CD8-positive, alpha-beta memory T cell (primary cell): ENCODE results near the gene GPR137. TPM values are rescaled to one million over a fixed set of nuclear protein-coding genes. Genes with fewer than 3 reads are reported as not detected.

Source experiments
- CTCF ChIA-PET: fragments of 350-600 bp; sonication (Branson Sonifier 250); formaldehyde crosslinking; loops from one replicate; lab custom pipeline; 2021; ENCODE audit warnings: antibody characterized with exemption; lab: Charles Lee
- POLR2A ChIA-PET: fragments of 350-600 bp; sonication (Branson Sonifier 250); formaldehyde crosslinking; loops from one replicate; lab custom pipeline; 2021; ENCODE audit warnings: antibody characterized with exemption; lab: Charles Lee
- DNase-seq, 5 donors: peaks; one replicate each; pipeline versions ENCODE4 v3.0.0 to v3.0.0-alpha.2; 2020 to 2022; ENCODE audit warnings: mixed read lengths in 1 of 5
- H3K27ac ChIP-seq: one replicate; pipeline ENCODE4 v1.7.0; 2013; ENCODE audit warnings: low read depth, mild to moderate bottlenecking, low read length, moderate library complexity
- H3K27me3 ChIP-seq: 2 replicates; pipeline ENCODE4 v1.7.0; 2013; ENCODE audit warnings: low read length, mild to moderate bottlenecking; ENCODE audit not compliant: insufficient read depth, poor library complexity, severe bottlenecking
- H3K36me3 ChIP-seq: 2 replicates; pipeline ENCODE4 v1.7.0; 2013; ENCODE audit warnings: mild to moderate bottlenecking, low read length, moderate library complexity; ENCODE audit not compliant: insufficient read depth
- H3K4me1 ChIP-seq: 2 replicates; pipeline ENCODE4 v1.7.0; 2013; ENCODE audit warnings: mild to moderate bottlenecking, low read length, moderate library complexity; ENCODE audit not compliant: insufficient read depth
- H3K4me3 ChIP-seq: 2 replicates; pipeline ENCODE4 v1.7.0; 2013; ENCODE audit warnings: mild to moderate bottlenecking, low read length
- H3K9me3 ChIP-seq: 2 replicates; pipeline ENCODE4 v1.7.0; 2013; ENCODE audit warnings: mild to moderate bottlenecking, low read length
- H3K27ac Mint-ChIP-seq, 8 donors: one replicate each; pipeline ENCODE4 v1.8.0; 2020 to 2021; ENCODE audit warnings: mixed read lengths in 8 of 8, mild to moderate bottlenecking in 6 of 8, inconsistent platforms in 3 of 8, moderate library complexity in 3 of 8
- H3K27me3 Mint-ChIP-seq, 2 donors: one replicate each; pipeline ENCODE4 v1.8.0; 2020 to 2021; ENCODE audit warnings: mixed read lengths in 2 of 2, mild to moderate bottlenecking in 1 of 2, moderate library complexity in 1 of 2
- H3K36me3 Mint-ChIP-seq, 3 donors: one replicate each; pipeline ENCODE4 v1.8.0; 2020 to 2021; ENCODE audit warnings: mixed read lengths in 3 of 3, inconsistent platforms in 1 of 3, mild to moderate bottlenecking in 1 of 3
- H3K4me1 Mint-ChIP-seq, 3 donors: one replicate each; pipeline ENCODE4 v1.8.0; 2020 to 2021; ENCODE audit warnings: mixed read lengths in 3 of 3, inconsistent platforms in 1 of 3, mild to moderate bottlenecking in 1 of 3
- H3K4me3 Mint-ChIP-seq, 7 donors: one replicate each; pipeline ENCODE4 v1.8.0; 2020 to 2021; ENCODE audit warnings: mixed read lengths in 7 of 7, mild to moderate bottlenecking in 6 of 7, moderate library complexity in 4 of 7, inconsistent platforms in 2 of 7
- H3K9me3 Mint-ChIP-seq, 5 donors: one replicate each; pipeline ENCODE4 v1.8.0; 2020 to 2022; ENCODE audit warnings: mixed read lengths in 5 of 5, mild to moderate bottlenecking in 3 of 5, moderate library complexity in 2 of 5, inconsistent platforms in 1 of 5
- polyA plus RNA-seq: library from polyadenylated mRNA; unstranded; fragments of 300-500 nt; fragmentation: Illumina TruSeq; gene quantifications from one replicate; pipeline ENCODE4 v1.2.3, GENCODE V29; 2021
- total RNA-seq, 2 experiments: library from RNA; stranded (reverse); gene quantifications; one replicate each; pipeline ENCODE4 v1.2.3, GENCODE V29; 2021

The GPR137 gene
- total and polyA plus RNA-seq, 3 experiments from 2014 or later = 9.1 to 65.0 (median 64.2) TPM

DNA sequence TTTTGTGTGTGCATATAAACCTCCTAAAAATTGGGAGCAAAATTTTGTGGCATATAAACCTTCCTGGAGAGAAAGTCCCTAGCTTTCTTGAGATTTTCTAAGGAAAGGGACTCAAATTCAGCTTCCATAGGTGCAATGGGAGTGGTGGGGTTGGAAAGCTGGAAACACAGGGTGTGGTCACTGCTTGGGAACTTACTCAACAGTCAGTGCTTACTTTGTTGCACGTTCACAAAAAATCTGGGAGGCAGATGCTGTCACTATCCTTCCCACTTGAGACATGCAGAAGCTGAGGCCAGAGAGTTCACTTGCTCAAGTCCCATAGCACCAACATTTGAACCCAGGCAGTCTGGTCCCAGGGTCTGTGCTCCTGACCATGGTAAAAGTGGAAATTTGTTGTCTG, 10.6 kb downstream of the GPR137 start:
- H3K36me3 ChIP-seq = no peaks in the 10 kb centered on the region
- ChIA-PET POLR2A (no interaction called here), CTCF (interaction anchor here (1.9 kb wide), 1 partner anchor 91 kb away, joined by 8 read pairs; no protein-coding TSS in a partner anchor)
- Mint-ChIP-seq H3K27me3 (peaks cover 67 to 79% of the 10 kb centered on the region in 2 donors), H3K4me3 (no peak overlapping the region), H3K27ac (no peak overlapping the region), H3K36me3 (no peaks in the 10 kb centered on the region), H3K9me3 (no peaks in the 10 kb centered on the region), H3K4me1 (peaks cover 15 to 31% (median 17%) of the 10 kb centered on the region in 3 donors)
- no peak for DNase-seq
- no peak overlapping the region for H3K4me3 ChIP-seq
- peaks cover 74% of the 10 kb centered on the region for H3K27me3 ChIP-seq
- no peak overlapping the region for H3K27ac ChIP-seq
- H3K4me1 ChIP-seq = peaks cover 15% of the 10 kb centered on the region
- no peaks in the 10 kb centered on the region for H3K9me3 ChIP-seq

DNA sequence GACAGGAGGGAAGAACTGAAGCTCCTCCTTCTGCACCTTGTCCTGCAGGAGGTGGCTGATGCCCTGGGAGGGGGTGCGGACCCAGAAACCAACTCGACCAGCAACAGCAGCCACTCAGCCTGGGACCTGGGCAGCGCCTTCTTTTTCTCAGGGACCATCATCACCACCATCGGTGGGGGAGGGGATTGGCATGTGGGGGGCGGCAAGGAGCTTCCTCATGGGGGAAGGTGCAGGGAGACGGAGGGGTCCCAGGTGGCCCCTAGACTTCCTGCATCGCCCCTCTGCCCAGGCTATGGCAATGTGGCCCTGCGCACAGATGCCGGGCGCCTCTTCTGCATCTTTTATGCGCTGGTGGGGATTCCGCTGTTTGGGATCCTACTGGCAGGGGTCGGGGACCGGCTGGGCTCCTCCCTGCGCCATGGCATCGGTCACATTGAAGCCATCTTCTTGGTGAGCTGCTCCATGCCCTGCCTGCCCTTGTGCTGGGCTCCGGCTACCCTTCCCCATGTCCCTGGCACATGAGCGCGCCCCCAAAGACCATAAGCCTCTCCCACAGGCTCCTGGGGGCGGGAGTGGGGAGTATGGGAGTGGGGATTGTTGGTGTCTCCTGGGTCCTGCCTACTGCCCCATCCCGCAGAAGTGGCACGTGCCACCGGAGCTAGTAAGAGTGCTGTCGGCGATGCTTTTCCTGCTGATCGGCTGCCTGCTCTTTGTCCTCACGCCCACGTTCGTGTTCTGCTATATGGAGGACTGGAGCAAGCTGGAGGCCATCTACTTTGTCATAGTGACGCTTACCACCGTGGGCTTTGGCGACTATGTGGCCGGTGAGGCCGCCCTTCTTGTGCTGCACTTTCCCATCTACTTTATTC, 11.4 kb downstream of the GPR137 start:
- H3K27me3 ChIP-seq = peaks cover 80% of the 10 kb centered on the region
- POLR2A ChIA-PET = no interaction called here
- Mint-ChIP-seq H3K27ac (peak overlapping the region in 3 of 8 donors; percentile 5 to 70 (median 31)), H3K9me3 (no peaks in the 10 kb centered on the region), H3K27me3 (peaks cover 71 to 82% of the 10 kb centered on the region in 2 donors), H3K4me1 (peaks cover 15 to 35% (median 17%) of the 10 kb centered on the region in 3 donors), H3K36me3 (no peaks in the 10 kb centered on the region), H3K4me3 (no peak overlapping the region)
- no peak overlapping the region for H3K27ac ChIP-seq
- H3K9me3 ChIP-seq = no peaks in the 10 kb centered on the region
- peaks cover 15% of the 10 kb centered on the region for H3K4me1 ChIP-seq
- DNase-seq = no peak
- H3K36me3 ChIP-seq = no peaks in the 10 kb centered on the region
- H3K4me3 ChIP-seq = no peak overlapping the region
- CTCF ChIA-PET = interaction anchor here (0.9 to 2.9 kb wide), 3 partner anchors 25 to 92 kb away, joined by 3 to 12 read pairs (median 7); no protein-coding TSS in a partner anchor

DNA sequence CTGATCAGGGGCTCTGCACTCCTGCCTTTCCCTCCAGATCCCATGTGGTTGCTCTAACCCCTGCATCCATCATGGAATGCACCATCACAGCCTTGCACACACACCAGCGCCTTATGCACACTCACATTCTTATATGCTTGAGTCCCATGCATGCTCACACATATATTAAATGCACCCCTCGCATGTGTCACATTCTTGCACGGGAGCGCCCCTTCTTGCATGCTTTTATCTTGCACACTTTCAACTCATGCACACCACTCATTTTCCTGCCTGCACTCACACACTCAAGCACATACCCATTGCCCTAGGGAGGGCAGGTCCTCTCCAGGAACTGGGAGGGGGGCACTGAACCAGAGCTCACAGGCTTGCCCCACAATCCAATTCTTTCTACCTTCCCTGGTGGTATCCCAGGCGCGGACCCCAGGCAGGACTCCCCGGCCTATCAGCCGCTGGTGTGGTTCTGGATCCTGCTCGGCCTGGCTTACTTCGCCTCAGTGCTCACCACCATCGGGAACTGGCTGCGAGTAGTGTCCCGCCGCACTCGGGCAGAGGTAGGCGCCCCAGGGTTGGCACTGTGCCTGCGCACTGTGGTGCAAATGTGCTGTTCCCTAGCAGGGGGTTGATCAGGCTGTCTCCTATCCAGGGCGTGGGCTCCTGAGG, 12.2 kb downstream of the GPR137 start:
- Mint-ChIP-seq H3K27me3 (peaks cover 71 to 79% of the 10 kb centered on the region in 2 donors), H3K27ac (peak overlapping the region in 3 of 8 donors; percentile 5 to 70 (median 31)), H3K4me3 (peak overlapping the region in 1 of 7 donors; percentile 1), H3K9me3 (no peaks in the 10 kb centered on the region), H3K4me1 (peaks cover 15 to 32% (median 17%) of the 10 kb centered on the region in 3 donors), H3K36me3 (no peaks in the 10 kb centered on the region)
- DNase-seq = no peak
- H3K36me3 ChIP-seq = no peaks in the 10 kb centered on the region
- no peak overlapping the region for H3K27ac ChIP-seq
- H3K4me1 ChIP-seq = peaks cover 15% of the 10 kb centered on the region
- H3K9me3 ChIP-seq = no peaks in the 10 kb centered on the region
- peaks cover 75% of the 10 kb centered on the region for H3K27me3 ChIP-seq
- H3K4me3 ChIP-seq = no peak overlapping the region
- ChIA-PET CTCF (interaction anchor here (0.9 to 2.9 kb wide), 4 partner anchors 26 to 93 kb away, joined by 3 to 12 read pairs (median 5); no protein-coding TSS in a partner anchor), POLR2A (no interaction called here)

DNA sequence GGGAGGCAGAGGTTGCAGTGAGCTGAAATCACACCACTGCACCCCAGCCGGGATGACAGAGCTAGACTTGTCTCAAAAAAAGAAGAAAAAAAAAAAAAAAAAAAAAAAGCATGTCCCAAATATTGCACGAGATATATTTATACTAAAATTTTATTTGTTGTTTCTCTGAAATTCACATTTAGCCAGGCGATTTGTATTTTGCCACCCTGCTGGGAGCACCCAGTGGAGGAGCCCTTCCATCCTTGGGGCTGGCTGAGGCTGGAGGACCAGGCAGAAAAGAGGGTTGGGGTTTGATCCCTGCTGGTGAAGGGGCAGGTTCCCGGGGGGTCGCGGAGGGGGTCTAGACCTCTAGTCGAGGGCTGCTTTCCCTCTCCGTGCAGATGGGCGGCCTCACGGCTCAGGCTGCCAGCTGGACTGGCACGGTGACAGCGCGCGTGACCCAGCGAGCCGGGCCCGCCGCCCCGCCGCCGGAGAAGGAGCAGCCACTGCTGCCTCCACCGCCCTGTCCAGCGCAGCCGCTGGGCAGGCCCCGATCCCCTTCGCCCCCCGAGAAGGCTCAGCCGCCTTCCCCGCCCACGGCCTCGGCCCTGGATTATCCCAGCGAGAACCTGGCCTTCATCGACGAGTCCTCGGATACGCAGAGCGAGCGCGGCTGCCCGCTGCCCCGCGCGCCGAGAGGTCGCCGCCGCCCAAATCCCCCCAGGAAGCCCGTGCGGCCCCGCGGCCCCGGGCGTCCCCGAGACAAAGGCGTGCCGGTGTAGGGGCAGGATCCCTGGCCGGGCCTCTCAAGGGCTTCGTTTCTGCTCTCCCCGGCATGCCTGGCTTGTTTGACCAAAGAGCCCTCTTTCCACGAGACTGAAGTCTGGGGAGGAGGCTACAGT, 13.6 kb downstream of the GPR137 start:
- H3K4me3 ChIP-seq = no peak overlapping the region
- POLR2A ChIA-PET = interaction anchor here (0.6 kb wide), 2 partner anchors 28 to 1570 kb away, joined by 3 read pairs; no protein-coding TSS in a partner anchor
- no peaks in the 10 kb centered on the region for H3K36me3 ChIP-seq
- H3K27me3 Mint-ChIP-seq = peaks cover 58 to 66% of the 10 kb centered on the region in 2 donors
- H3K9me3 Mint-ChIP-seq = no peaks in the 10 kb centered on the region
- DNase-seq = peak in 1 of 5 donors; percentile 19
- H3K9me3 ChIP-seq = no peaks in the 10 kb centered on the region
- peaks cover 22% of the 10 kb centered on the region for H3K4me1 ChIP-seq
- H3K27ac ChIP-seq = no peak overlapping the region
- H3K4me1 Mint-ChIP-seq = peaks cover 18 to 36% (median 20%) of the 10 kb centered on the region in 3 donors
- peak overlapping the region in 6 of 8 donors; percentile 34 to 78 (median 38) for H3K27ac Mint-ChIP-seq
- H3K4me3 Mint-ChIP-seq = peak overlapping the region; percentile 11 to 86 (median 77)
- H3K36me3 Mint-ChIP-seq = no peaks in the 10 kb centered on the region
- peaks cover 64% of the 10 kb centered on the region for H3K27me3 ChIP-seq
- CTCF ChIA-PET = interaction anchor here (0.8 to 2.9 kb wide), 3 partner anchors 32 to 134 kb away, joined by 3 to 12 read pairs (median 5); no protein-coding TSS in a partner anchor

DNA sequence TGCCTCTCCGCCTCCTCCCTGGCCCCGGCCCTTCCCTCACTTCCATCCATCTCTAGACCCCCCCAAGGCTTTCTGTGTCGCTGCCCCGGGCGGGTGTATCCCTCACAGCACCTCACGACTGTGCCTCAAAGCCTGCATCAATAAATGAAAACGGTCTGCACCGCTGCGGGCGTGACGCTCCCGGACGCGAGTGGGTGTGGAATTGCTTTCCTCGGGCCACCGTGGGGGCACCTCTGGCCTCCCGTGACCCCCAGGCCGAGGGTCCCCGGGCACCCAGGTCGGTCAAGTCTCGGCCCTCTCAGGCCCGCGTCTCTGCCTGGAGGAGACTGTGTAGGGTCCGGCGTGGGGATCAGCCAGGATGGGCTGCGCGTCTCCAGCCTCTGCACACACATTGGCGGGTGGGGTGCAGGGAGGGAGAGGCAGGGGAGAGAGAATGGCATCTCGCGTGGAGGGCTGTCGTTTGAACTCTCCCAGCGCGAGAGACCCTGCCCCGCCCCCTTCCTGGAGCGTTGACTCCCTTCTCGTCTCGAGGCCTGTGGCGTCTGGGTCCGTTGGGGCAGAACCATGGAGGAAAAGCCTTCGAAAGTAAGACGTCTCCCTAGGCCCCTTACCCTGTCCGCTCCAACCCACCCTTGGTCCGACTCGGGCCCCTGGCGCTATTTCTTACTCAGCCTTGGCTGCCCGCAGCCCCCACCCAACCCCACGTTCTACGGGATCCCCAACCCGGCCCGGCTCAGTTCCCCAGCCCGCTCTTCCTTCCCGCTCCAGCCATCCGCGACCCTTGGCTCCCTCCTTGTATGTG, 14.4 kb downstream of the GPR137 start, which contains the start of gene CATSPERZ:
Gene CATSPERZ, plus strand, starts transcription at position 512 of the 802 bp plus-strand sequence. Its CDS starts 53 bp downstream, at position 565.
- Histone ChIP-seq H3K36me3 (no peaks in the 10 kb centered on the region), H3K27ac (no peak within 1 kb of the TSS), H3K4me3 (peak within 1 kb of the TSS; percentile 38), H3K4me1 (peaks cover 22% of the 10 kb centered on the region), H3K9me3 (no peaks in the 10 kb centered on the region), H3K27me3 (peaks cover 61% of the 10 kb centered on the region)
- POLR2A ChIA-PET = interaction anchor here (0.5 to 1.9 kb wide), 7 partner anchors 15 to 93 kb away, joined by 3 to 8 read pairs (median 5); partner anchors contain the start of genes BAD, FKBP2 and TRMT112
- CTCF ChIA-PET = interaction anchor here (0.8 to 5.8 kb wide), 29 partner anchors 7 to 299 kb away, joined by 3 to 281 read pairs (median 8); partner anchors contain the start of genes BAD, FERMT3, FKBP2 and GPR137
- peak within 1 kb of the TSS; percentile 75 to 86 (median 78) for H3K4me3 Mint-ChIP-seq
- DNase-seq = peak in 2 of 5 donors; percentile 24 to 26
- no peaks in the 10 kb centered on the region for H3K9me3 Mint-ChIP-seq
- peak within 1 kb of the TSS in 7 of 8 donors; percentile 34 to 94 (median 83) for H3K27ac Mint-ChIP-seq
- H3K36me3 Mint-ChIP-seq = peaks cover 0 to 4% (median 0%) of the 10 kb centered on the region in 3 donors
- H3K4me1 Mint-ChIP-seq = peaks cover 21 to 40% (median 22%) of the 10 kb centered on the region in 3 donors
- H3K27me3 Mint-ChIP-seq = peaks cover 53 to 60% of the 10 kb centered on the region in 2 donors

DNA sequence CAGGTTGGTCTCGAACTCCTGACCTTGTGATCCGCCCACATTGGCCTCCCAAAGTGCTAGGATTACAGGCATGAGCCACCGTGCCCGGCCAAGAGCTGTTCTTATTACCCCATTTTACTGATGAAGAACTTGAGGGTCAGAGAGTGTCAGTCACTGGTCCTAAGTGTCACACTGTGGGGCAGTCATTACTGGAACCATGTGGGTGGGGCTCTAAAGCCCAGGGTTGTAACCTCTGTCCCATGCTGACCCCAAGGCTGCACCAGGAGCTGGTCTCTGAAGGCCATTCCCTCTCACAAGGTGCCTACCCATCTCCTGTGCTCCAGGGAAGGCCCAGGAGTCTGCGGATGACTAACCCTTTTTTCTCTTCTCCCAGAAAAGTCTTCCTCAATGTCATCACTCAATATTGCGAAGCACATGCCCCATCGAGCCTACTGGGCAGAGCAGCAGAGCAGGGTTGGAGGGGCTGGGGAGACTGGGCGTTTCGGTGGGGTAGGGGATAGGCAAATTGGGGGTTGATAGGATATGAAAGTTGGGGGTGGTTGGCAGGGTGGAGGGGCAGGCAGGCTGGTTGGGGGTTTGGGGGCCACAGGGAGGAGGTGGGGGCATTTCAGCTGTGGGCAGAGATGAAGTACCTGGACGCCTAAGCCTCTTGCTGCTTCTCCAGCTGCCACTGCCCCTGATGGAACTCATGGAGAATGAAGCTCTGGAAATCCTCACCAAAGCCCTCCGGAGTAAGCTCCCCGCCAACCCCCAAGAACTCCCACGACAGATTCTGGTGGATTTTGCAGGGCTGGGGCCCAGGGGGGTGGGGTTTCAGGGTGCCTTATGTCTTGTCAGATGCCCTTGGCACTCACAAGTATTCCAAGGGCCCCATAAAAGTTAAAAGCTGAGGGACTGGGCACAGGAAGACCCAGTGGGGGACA, 17.7 kb downstream of the GPR137 start:
- Mint-ChIP-seq H3K27ac (peak overlapping the region in 5 of 8 donors; percentile 12 to 98 (median 97)), H3K36me3 (peaks cover 0 to 16% (median 0%) of the 10 kb centered on the region in 3 donors), H3K4me1 (peaks cover 33 to 55% (median 34%) of the 10 kb centered on the region in 3 donors), H3K9me3 (no peaks in the 10 kb centered on the region), H3K27me3 (peaks cover 25 to 28% of the 10 kb centered on the region in 2 donors), H3K4me3 (peak overlapping the region in 3 of 7 donors; percentile 23 to 96 (median 95))
- H3K9me3 ChIP-seq = no peaks in the 10 kb centered on the region
- H3K4me1 ChIP-seq = peaks cover 35% of the 10 kb centered on the region
- H3K27me3 ChIP-seq = peaks cover 33% of the 10 kb centered on the region
- CTCF ChIA-PET = interaction anchor here (0.8 to 5.8 kb wide), 24 partner anchors 11 to 308 kb away, joined by 3 to 281 read pairs (median 6); partner anchors contain the start of genes BAD, CCDC88B, FERMT3 and FKBP2
- no peak for DNase-seq
- no peak overlapping the region for H3K4me3 ChIP-seq
- no peaks in the 10 kb centered on the region for H3K36me3 ChIP-seq
- H3K27ac ChIP-seq = peak overlapping the region; percentile 89
- POLR2A ChIA-PET = interaction anchor here (0.6 to 3.6 kb wide), 12 partner anchors 14 to 118 kb away, joined by 3 to 42 read pairs (median 14); partner anchors contain the start of genes BAD, FERMT3, FKBP2 and GPR137
